Stimulated activated CD8-positive, alpha-beta memory T cell treated with anti-CD3 and anti-CD28 coated beads, Interleukin-12 subunit alpha, Interleukin-12 subunit beta, amount 100 ng/mL, for 1 hour (primary cell): Measurements from ENCODE around the gene CSHL1.
"Not testable (repeated sequence)": the region's sequence is repeated elsewhere in the genome, so short reads cannot be mapped to it uniquely, and the experiment has no call there.

Experiments
- DNase-seq: peaks from one replicate; pipeline ENCODE4 v3.0.0-alpha.2; 2020; ENCODE audit warnings: low read depth

CSHL1 gene

GRCh38 chr17:63882626-63883126 lies 28.4 kb downstream of the CSHL1 start:
- not testable (repeated sequence) for DNase-seq

GRCh38 chr17:63881935-63882601 lies 29.0 kb downstream of the CSHL1 start, which contains the start of gene GH2:
TSS of gene GH2 (minus strand) at chr17:63881944. CDS start at chr17:63881801, 143 bp downstream.
- peak; percentile 44 for DNase-seq

GRCh38 chr17:63881337-63881736 lies 29.7 kb downstream of the CSHL1 start:
- not testable (repeated sequence) for DNase-seq

GRCh38 chr17:63880706-63881105 lies 30.4 kb downstream of the CSHL1 start:
- no peak for DNase-seq

- DNase-seq: not testable (repeated sequence)
Measured at GRCh38 chr17:63878413-63878812, 32.6 kb downstream of the CSHL1 start.

GRCh38 chr17:63874693-63875092 lies 36.4 kb downstream of the CSHL1 start:
- not testable (repeated sequence) for DNase-seq

- not testable (repeated sequence) for DNase-seq
Measured at GRCh38 chr17:63874061-63874626, 36.9 kb downstream of the CSHL1 start.

GRCh38 chr17:63873577-63873976 lies 37.5 kb downstream of the CSHL1 start, which contains the start of gene CSH2:
TSS of gene CSH2 (minus strand) at chr17:63873677. CDS start at chr17:63873614, 63 bp downstream.
- not testable (repeated sequence) for DNase-seq

GRCh38 chr17:63871646-63872365 lies 39.3 kb downstream of the CSHL1 start:
- DNase-seq: not testable (repeated sequence)

- DNase-seq: not testable (repeated sequence)
Measured at GRCh38 chr17:63870292-63870665, 40.8 kb downstream of the CSHL1 start.

GRCh38 chr17:63869491-63870291 lies 41.4 kb downstream of the CSHL1 start:
- DNase-seq: not testable (repeated sequence)

GRCh38 chr17:63866625-63867024 lies 44.4 kb downstream of the CSHL1 start:
- DNase-seq: not testable (repeated sequence)
